ENCODE measurements around the gene MSN.
"Not testable (repeated sequence)": the region's sequence is repeated elsewhere in the genome, so short reads cannot be mapped to it uniquely, and the experiment has no call there.

MSN gene

DNA sequence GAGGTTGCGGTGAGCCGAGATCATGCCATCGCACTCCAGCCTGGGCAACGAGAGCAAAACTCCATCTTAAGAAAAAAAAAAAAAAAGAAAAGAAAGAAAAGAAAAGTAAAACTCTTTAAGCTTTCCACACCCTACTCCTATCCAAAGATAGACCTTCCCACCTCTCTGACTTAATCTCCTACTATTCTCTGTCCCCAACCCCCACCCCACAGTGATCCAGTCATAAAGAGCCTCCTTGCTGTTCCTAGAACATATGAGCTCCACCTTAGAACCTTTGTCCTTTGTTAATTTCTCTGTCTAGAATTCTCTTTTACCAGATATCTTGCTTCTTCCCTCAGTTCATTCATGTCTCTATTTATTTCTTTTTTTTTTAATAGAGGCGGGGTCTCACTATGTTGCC is 30.1 kb upstream of the MSN start:
- TF ChIP-seq, protein P1, sequence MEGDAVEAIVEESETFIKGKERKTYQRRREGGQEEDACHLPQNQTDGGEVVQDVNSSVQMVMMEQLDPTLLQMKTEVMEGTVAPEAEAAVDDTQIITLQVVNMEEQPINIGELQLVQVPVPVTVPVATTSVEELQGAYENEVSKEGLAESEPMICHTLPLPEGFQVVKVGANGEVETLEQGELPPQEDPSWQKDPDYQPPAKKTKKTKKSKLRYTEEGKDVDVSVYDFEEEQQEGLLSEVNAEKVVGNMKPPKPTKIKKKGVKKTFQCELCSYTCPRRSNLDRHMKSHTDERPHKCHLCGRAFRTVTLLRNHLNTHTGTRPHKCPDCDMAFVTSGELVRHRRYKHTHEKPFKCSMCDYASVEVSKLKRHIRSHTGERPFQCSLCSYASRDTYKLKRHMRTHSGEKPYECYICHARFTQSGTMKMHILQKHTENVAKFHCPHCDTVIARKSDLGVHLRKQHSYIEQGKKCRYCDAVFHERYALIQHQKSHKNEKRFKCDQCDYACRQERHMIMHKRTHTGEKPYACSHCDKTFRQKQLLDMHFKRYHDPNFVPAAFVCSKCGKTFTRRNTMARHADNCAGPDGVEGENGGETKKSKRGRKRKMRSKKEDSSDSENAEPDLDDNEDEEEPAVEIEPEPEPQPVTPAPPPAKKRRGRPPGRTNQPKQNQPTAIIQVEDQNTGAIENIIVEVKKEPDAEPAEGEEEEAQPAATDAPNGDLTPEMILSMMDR (IDR thresholded peaks at IDR 0.05; ENCODE audit: borderline replicate concordance, insufficient read depth, low read depth, low read length) = no peak
- H3K4me3 ChIP-seq (ENCODE audit: low read depth, low read length) = no peak overlapping the region

GRCh38 chrX:65642914-65643491 is 24.5 kb upstream of the MSN start:
- H3K4me3 ChIP-seq (ENCODE audit: low read depth, low read length) = no peak overlapping the region
- TF ChIP-seq, protein P1 (IDR thresholded peaks at IDR 0.05; ENCODE audit: borderline replicate concordance, insufficient read depth, low read depth, low read length) = no peak

GRCh38 chrX:65643531-65644052 is 23.9 kb upstream of the MSN start:
- H3K4me3 ChIP-seq (ENCODE audit: low read depth, low read length) = no peak overlapping the region
- TF ChIP-seq, protein P1 (IDR thresholded peaks at IDR 0.05; ENCODE audit: borderline replicate concordance, insufficient read depth, low read depth, low read length) = no peak

DNA sequence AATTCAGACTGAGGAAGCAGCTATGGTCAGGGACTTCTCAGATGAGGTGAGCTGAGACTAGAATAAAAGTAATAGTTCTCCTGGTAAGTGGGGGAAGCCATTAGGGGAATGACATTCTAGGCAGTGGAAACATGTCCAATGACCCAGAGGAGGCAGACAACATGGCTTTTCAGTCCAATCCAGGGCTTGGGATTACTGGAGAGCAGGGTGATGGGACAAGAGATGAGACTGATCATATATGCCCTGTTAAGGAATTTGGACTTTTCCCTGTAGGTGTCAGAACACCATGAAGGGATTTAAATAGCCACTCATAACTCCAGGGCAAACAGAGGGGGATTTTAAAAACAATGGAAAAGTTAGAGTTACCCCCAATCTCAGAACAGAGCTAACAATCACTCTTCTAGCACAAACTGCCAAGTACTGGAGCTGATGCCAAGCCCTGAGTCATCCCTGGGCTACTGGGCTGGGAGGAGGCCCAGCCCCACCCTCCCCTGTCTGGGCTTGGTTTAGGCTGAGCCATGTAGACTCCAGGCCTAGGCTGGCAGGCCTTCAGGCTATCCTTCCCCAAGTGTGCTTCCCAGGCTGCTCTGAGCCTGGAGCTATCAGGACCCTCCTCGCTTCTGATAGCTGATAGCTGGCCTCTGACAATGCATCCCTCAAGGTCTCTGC is 22.7 kb upstream of the MSN start:
- TF ChIP-seq, protein P1 (IDR thresholded peaks at IDR 0.05; ENCODE audit: borderline replicate concordance, insufficient read depth, low read depth, low read length) = no peak
- H3K4me3 ChIP-seq (ENCODE audit: low read depth, low read length) = no peak overlapping the region

DNA sequence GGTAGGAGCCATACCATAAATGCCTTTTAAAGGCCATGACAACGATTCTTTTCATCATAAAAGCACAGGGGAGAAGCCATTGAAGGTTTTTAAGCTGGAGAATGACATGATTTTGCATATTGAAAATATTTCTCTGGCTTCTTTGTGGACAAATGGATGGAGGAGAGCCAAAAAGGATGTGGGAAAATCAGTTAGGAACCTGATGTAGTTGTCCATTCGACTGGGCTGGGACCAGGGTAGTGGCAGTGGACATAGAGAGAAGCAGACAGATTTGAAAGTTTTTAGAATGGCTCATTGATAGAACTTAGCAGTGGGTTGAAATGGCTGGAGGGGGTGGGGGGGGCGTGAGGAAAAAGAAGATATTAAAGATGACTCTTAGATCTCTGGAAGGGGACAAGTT is 19.7 kb upstream of the MSN start:
- no peak overlapping the region for H3K4me3 ChIP-seq (ENCODE audit: low read depth, low read length)
- TF ChIP-seq, protein P1 (IDR thresholded peaks at IDR 0.05; ENCODE audit: borderline replicate concordance, insufficient read depth, low read depth, low read length) = no peak

DNA sequence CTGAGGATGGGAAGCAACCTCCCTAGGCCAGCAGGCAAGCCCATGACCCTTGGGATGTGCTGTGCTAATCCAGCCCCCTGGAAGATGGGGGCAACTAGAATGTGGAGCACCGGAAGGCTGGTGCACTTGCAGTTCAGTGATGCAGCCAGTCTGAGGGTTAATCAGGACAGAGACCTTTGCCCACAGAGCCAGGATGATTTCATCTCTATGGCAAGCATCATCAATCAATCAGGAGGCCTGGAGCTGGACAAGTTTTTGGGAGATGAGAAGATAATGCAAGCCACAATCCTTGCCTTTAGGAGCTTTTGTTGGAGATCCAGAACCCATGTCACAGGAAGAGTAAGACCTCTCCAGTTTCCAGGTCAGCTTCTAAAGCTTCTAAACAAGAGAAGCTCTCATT is 15.4 kb upstream of the MSN start:
- TF ChIP-seq, protein P1 (IDR thresholded peaks at IDR 0.05; ENCODE audit: borderline replicate concordance, insufficient read depth, low read depth, low read length) = no peak
- no peak overlapping the region for H3K4me3 ChIP-seq (ENCODE audit: low read depth, low read length)

DNA sequence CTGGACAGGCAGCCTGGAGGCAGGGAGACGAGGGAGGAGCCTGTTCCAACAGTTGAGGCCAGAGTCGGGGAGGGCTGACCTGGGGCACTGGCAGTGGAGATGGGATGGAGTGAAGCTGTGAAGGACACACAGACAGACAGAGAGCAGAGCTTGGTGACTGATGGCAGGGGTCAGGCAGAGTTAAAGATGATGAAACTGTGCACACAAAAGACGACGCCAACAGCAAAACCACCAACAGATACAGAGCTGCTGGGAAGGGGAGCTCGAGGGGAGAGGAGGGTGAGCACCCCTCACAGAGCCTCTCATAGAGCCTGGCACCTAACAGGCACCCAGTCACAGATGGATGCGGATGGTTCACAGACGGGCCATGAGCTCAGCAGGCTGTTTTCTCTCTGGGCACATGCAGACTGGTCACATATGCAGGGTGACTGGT is 10.4 kb upstream of the MSN start:
- H3K4me3 ChIP-seq (ENCODE audit: low read depth, low read length) = not testable (repeated sequence)
